Nephron (organoid): Measurements from ENCODE around the gene LCAT.

ENCODE experiments used
- H3K27ac Mint-ChIP-seq, 3 experiments: 2 replicates each; pipeline ENCODE4 v1.8.0; 2020; ENCODE audit warnings: mixed read lengths in 3 of 3, mild to moderate bottlenecking in 2 of 3, moderate library complexity in 1 of 3
- H3K27me3 Mint-ChIP-seq: 2 replicates; pipeline ENCODE4 v1.8.0; 2021; ENCODE audit warnings: low read depth, mild to moderate bottlenecking, moderate library complexity, mixed read lengths
- H3K36me3 Mint-ChIP-seq: 2 replicates; pipeline ENCODE4 v1.8.0; 2020; ENCODE audit warnings: low read depth, mixed read lengths
- H3K4me1 Mint-ChIP-seq: 2 replicates; pipeline ENCODE4 v1.8.0; 2020; ENCODE audit warnings: mixed read lengths
- H3K4me3 Mint-ChIP-seq, 3 experiments: 2 replicates each; pipeline ENCODE4 v1.8.0; 2020; ENCODE audit warnings: mild to moderate bottlenecking in 3 of 3, mixed read lengths in 3 of 3, moderate library complexity in 2 of 3
- H3K9me3 Mint-ChIP-seq: 2 replicates; pipeline ENCODE4 v1.8.0; 2020; ENCODE audit warnings: mixed read lengths
- CTCF ChIP-seq, 3 experiments: fragments of 200-600 bp; sonication (generic); IDR thresholded peaks; one replicate each; pipeline ENCODE4 v1.5.0; 2021; ENCODE audit warnings: antibody characterized with exemption in 3 of 3; ENCODE audit not compliant: unreplicated experiment in 3 of 3

LCAT gene

GRCh38 chr16:67962135-67962534 is 18.2 kb upstream of the LCAT start:
- H3K27me3 Mint-ChIP-seq = no peaks in the 10 kb centered on the region
- peaks cover 32% of the 10 kb centered on the region for H3K36me3 Mint-ChIP-seq
- TF ChIP-seq CTCF (IDR thresholded peaks at IDR 0.05; ENCODE audit: unreplicated experiment in 3 of 3) = no peak
- peaks cover 41% of the 10 kb centered on the region for H3K4me1 Mint-ChIP-seq
- H3K27ac Mint-ChIP-seq = no peak overlapping the region
- H3K4me3 Mint-ChIP-seq = no peak overlapping the region
- no peaks in the 10 kb centered on the region for H3K9me3 Mint-ChIP-seq

- peaks cover 32% of the 10 kb centered on the region for H3K36me3 Mint-ChIP-seq
- no peaks in the 10 kb centered on the region for H3K27me3 Mint-ChIP-seq
- H3K9me3 Mint-ChIP-seq = no peaks in the 10 kb centered on the region
- no peak for TF ChIP-seq CTCF (IDR thresholded peaks at IDR 0.05; ENCODE audit: unreplicated experiment in 3 of 3)
- H3K27ac Mint-ChIP-seq = no peak overlapping the region
- peaks cover 36% of the 10 kb centered on the region for H3K4me1 Mint-ChIP-seq
- no peak overlapping the region for H3K4me3 Mint-ChIP-seq
These were observed 17.6 kb upstream of the LCAT start for GRCh38 chr16:67961551-67961957.

GRCh38 chr16:67959536-67960329 is 15.8 kb upstream of the LCAT start:
- no peak overlapping the region for H3K4me3 Mint-ChIP-seq
- H3K27ac Mint-ChIP-seq = no peak overlapping the region
- no peaks in the 10 kb centered on the region for H3K9me3 Mint-ChIP-seq
- TF ChIP-seq CTCF (IDR thresholded peaks at IDR 0.05; ENCODE audit: unreplicated experiment in 3 of 3) = no peak
- no peaks in the 10 kb centered on the region for H3K27me3 Mint-ChIP-seq
- H3K36me3 Mint-ChIP-seq = peaks cover 28% of the 10 kb centered on the region
- peaks cover 17% of the 10 kb centered on the region for H3K4me1 Mint-ChIP-seq

- Mint-ChIP-seq H3K9me3 (no peaks in the 10 kb centered on the region), H3K4me3 (no peak overlapping the region), H3K4me1 (peaks cover 6% of the 10 kb centered on the region), H3K27ac (no peak overlapping the region), H3K27me3 (no peaks in the 10 kb centered on the region), H3K36me3 (peaks cover 29% of the 10 kb centered on the region)
- no peak for TF ChIP-seq CTCF (IDR thresholded peaks at IDR 0.05; ENCODE audit: unreplicated experiment in 3 of 3)
These were observed 13.7 kb upstream of the LCAT start for GRCh38 chr16:67957622-67958021.

- no peaks in the 10 kb centered on the region for H3K9me3 Mint-ChIP-seq
- no peak overlapping the region for H3K4me3 Mint-ChIP-seq
- H3K4me1 Mint-ChIP-seq = peaks cover under 1% of the 10 kb centered on the region
- peaks cover 22% of the 10 kb centered on the region for H3K36me3 Mint-ChIP-seq
- no peak for TF ChIP-seq CTCF (IDR thresholded peaks at IDR 0.05; ENCODE audit: unreplicated experiment in 3 of 3)
- no peaks in the 10 kb centered on the region for H3K27me3 Mint-ChIP-seq
- H3K27ac Mint-ChIP-seq = no peak overlapping the region
These were observed 10.7 kb upstream of the LCAT start for GRCh38 chr16:67954421-67955196.
